ENCODE data around the gene DNAJC10. TPM values are rescaled to one million over a fixed set of nuclear protein-coding genes. Genes with fewer than 3 reads are reported as not detected.
"Not testable (repeated sequence)": the region's sequence is repeated elsewhere in the genome, so short reads cannot be mapped to it uniquely, and the experiment has no call there.

DNAJC10 gene
- total and polyA plus RNA-seq, 2 of the 4 experiments (the other 2 are of a cell fraction), result 34.6 to 53.2 TPM

- CTCF ChIA-PET, result interaction anchor here (1.3 kb wide), 1 partner anchor 15 kb away, joined by 3 read pairs; no protein-coding TSS in a partner anchor
- H2BK20ac ChIP-seq (ENCODE audit: low read depth, low read length); H2AK5ac ChIP-seq (ENCODE audit: low read depth, low read length); H3K9ac ChIP-seq (ENCODE audit: low read depth, low read length); H3K27ac ChIP-seq (ENCODE audit: insufficient read depth, low read length); ATAC-seq (ENCODE audit: low read depth); POLR2A ChIA-PET (ENCODE audit: unreplicated experiment); H4K91ac ChIP-seq (ENCODE audit: insufficient read depth, low read depth, low read length); H2BK5ac ChIP-seq (ENCODE audit: low read depth, low read length, poor library complexity, severe bottlenecking); H3K79me1 ChIP-seq (ENCODE audit: low read depth in 1 of 2, low read length in 2 of 2); DNase-seq; H3K4ac ChIP-seq (ENCODE audit: low read depth, low read length); H4K5ac ChIP-seq (ENCODE audit: low read depth, low read length); intact Hi-C loops (cut with micrococcal nuclease); H3K9me3 ChIP-seq (ENCODE audit: control insufficient read depth, insufficient read depth, low read length); H3K27me3 ChIP-seq (ENCODE audit: control insufficient read depth, insufficient read depth, low read length); BruUV-seq (replicated peaks); H3K56ac ChIP-seq (ENCODE audit: extremely low read depth, insufficient read depth, low read length); H2AK9ac ChIP-seq (replicated peaks; ENCODE audit: low read depth, low read length, poor library complexity); H4K8ac ChIP-seq (ENCODE audit: low read depth in 2 of 2, low read length in 2 of 2); H3K23ac ChIP-seq (ENCODE audit: low read depth, low read length); H2BK15ac ChIP-seq (ENCODE audit: low read depth, low read length); H2AFZ ChIP-seq (replicated peaks; ENCODE audit: low read length, poor library complexity); H3K4me3 ChIP-seq (ENCODE audit: insufficient read depth, low read depth, low read length); H2BK120ac ChIP-seq (ENCODE audit: low read depth, low read length); H4K20me1 ChIP-seq (ENCODE audit: insufficient read depth, low read length); H3K4me1 ChIP-seq (ENCODE audit: control insufficient read depth, insufficient read depth, low read length); H3K18ac ChIP-seq (ENCODE audit: low read depth, low read length); dilution Hi-C loops (cut with HindIII; ENCODE audit: low sequenced_read_pairs, unreplicated experiment); H3K9me1 ChIP-seq (ENCODE audit: insufficient read depth, low read length); H3K4me2 ChIP-seq (ENCODE audit: low read depth, low read length); H3K36me3 ChIP-seq (ENCODE audit: control insufficient read depth, insufficient read depth, low read length); in situ Hi-C loops (cut with MboI; ENCODE audit: low sequenced_read_pairs); H3K14ac ChIP-seq (replicated peaks; ENCODE audit: low read depth, low read length): not testable (repeated sequence)
- no CpG with 5 or more reads among the region's 3 CpGs for WGBS, 2 experiments (ENCODE audit: extremely low coverage in 2 of 2, insufficient read length in 1 of 2)
Observed at GRCh38 chr2:182782686-182783085, 66.6 kb downstream of the DNAJC10 start.
